Choroid plexus epithelial cell (primary cell): ENCODE data around the gene NELFB.

ENCODE experiments used
- DNase-seq: peaks from one replicate; pipeline ENCODE4 v3.0.0-alpha.2; 2010; ENCODE audit warnings: low read depth
- H3K4me3 ChIP-seq: 2 replicates; pipeline ENCODE4 v1.5.1; 2011; ENCODE audit warnings: low read depth, mild to moderate bottlenecking, control low read depth, low read length, moderate library complexity
- CTCF ChIP-seq: conservative IDR thresholded peaks from 2 replicates; pipeline ENCODE4 v1.5.1; 2011; ENCODE audit warnings: low read depth, mild to moderate bottlenecking, control low read depth, inconsistent platforms, low read length, moderate library complexity

NELFB gene

GRCh38 chr9:137310189-137311052, 55.3 kb downstream of the NELFB start:
- TF ChIP-seq CTCF: no peak
- DNase-seq: no peak
- H3K4me3 ChIP-seq: no peak overlapping the region

DNA sequence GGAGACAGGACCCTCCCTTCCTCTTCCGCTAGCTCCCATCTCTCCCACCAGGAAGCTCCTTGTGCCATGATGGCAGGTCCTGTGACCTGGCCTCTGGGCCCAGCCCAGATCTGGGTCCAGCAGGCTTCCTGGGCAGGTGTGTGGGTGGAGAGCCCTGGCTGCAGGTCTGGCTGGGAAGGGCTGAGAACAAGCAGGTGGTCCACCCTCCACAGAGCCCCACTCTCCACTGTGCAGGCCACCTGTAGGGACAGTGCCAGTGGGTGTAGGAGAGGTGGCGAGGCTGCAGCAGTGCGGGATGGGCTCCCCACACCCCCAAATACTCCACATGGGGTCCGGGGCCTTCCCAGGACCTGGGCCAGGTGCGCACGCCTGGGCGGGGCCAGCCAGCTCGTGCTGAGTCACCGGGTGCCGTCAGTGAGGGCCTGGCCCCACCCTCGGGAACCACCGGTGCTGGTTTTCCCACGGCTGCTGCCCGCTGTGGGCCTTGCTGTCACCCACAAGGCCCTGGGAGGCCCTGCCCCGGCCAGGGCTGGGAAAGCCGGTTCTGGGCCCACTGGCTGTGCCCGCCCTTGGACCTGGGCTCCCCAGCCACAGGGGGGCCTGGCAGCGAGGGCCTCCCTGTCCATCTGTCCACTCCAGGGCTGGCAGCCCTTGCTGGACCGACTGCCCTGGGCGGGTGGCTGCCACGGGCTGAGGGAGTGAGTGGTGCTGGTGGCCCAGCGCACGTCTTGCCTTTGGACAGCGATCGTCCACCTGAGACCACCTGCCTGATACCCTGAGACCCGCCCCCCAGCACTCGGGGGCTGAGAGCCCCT, 56.3 kb downstream of the NELFB start:
- TF ChIP-seq CTCF: no peak
- H3K4me3 ChIP-seq: no peak overlapping the region
- DNase-seq: no peak

- H3K4me3 ChIP-seq: no peak overlapping the region
- DNase-seq: no peak
- TF ChIP-seq CTCF: no peak
These were observed 57.1 kb downstream of the NELFB start for GRCh38 chr9:137311986-137312851.

GRCh38 chr9:137312852-137313325, 57.8 kb downstream of the NELFB start:
- TF ChIP-seq CTCF: no peak
- no peak overlapping the region for H3K4me3 ChIP-seq
- DNase-seq: no peak

- H3K4me3 ChIP-seq: no peak overlapping the region
- TF ChIP-seq CTCF: no peak
- DNase-seq: no peak
These were observed 58.3 kb downstream of the NELFB start for GRCh38 chr9:137313326-137313936.

GRCh38 chr9:137313956-137314560, 58.9 kb downstream of the NELFB start:
- TF ChIP-seq CTCF: no peak
- no peak overlapping the region for H3K4me3 ChIP-seq

More at GRCh38 chr9:137313956-137314560, 58.9 kb downstream of the NELFB start:
- no peak for DNase-seq
